GM12891 (cell line): ENCODE data around the gene ADK.

ENCODE experiments used
- PAX5 ChIP-seq: IDR thresholded peaks from 2 replicates; pipeline ENCODE4 v1.6.1; 2011; ENCODE audit warnings: low read length, moderate library complexity, mild to moderate bottlenecking; ENCODE audit not compliant: insufficient read depth, severe bottlenecking
- POLR2A ChIP-seq: IDR thresholded peaks from 2 replicates; pipeline ENCODE4 v1.6.1; 2011; ENCODE audit warnings: low read depth, low read length, control low read depth
- POLR2AphosphoS5 ChIP-seq: IDR thresholded peaks from 2 replicates; pipeline ENCODE4 v1.6.1; 2011; ENCODE audit warnings: low read depth, low read length, control low read depth
- POU2F2 ChIP-seq: IDR thresholded peaks from 2 replicates; pipeline ENCODE4 v1.6.1; 2011; ENCODE audit warnings: low read depth, mild to moderate bottlenecking, control low read depth, low read length, moderate library complexity
- SPI1 ChIP-seq: IDR thresholded peaks from 2 replicates; pipeline ENCODE4 v1.6.1; 2011; ENCODE audit warnings: low read depth, low read length, control low read depth
- TAF1 ChIP-seq: IDR thresholded peaks from 2 replicates; pipeline ENCODE4 v1.6.1; 2011; ENCODE audit warnings: low read depth, low read length, control low read depth

DNA sequence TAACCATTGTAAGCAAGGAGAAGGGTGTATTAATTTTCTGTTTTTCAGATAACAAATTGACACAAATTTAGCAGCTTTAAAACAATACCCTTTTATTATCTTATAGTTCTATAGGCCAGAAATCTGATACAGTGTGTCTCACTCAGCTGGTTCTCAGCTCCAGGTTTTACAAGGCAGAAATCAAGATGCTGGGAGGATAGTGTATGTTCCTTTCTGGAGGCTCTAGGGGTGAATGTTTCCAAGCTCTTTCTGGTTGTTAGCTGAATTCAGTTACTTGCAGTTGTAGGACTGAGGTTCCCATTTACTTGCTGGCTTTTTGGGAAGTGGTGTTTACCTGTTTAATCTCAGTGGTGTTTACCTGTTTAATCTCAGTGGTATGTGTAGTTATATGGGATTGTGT is 125.4 kb downstream of the ADK start:
- TF ChIP-seq TAF1 (no peak), POLR2AphosphoS5 (no peak), POLR2A (no peak), PAX5 (no peak), POU2F2 (no peak), SPI1 (no peak)
